Measurements from ENCODE around the gene ZEB2. TPM values are rescaled to one million over a fixed set of nuclear protein-coding genes. Genes with fewer than 3 reads are reported as not detected.

ZEB2 gene
- total RNA-seq, 1 donor from 2014 or later = 0.07 TPM

GRCh38 chr2:144516981-144517865, 2.7 kb downstream of the ZEB2 start:
- H3K27me3 Mint-ChIP-seq = peaks cover 46% of the 10 kb centered on the region
- H3K4me1 Mint-ChIP-seq (ENCODE audit: low read depth) = peaks cover 8% of the 10 kb centered on the region
- H3K36me3 Mint-ChIP-seq (ENCODE audit: insufficient read depth) = no peaks in the 10 kb centered on the region
- no peak for DNase-seq (ENCODE audit: low spot score, unreplicated experiment)
- H3K4me3 Mint-ChIP-seq (ENCODE audit: low read depth) = peak overlapping the region; percentile 83
- H3K27ac Mint-ChIP-seq = no peak overlapping the region
- TF ChIP-seq CTCF (IDR thresholded peaks at IDR 0.05; ENCODE audit: unreplicated experiment) = no peak
- no peaks in the 10 kb centered on the region for H3K9me3 Mint-ChIP-seq (ENCODE audit: low read depth)

GRCh38 chr2:144516411-144516980, 3.4 kb downstream of the ZEB2 start:
- Mint-ChIP-seq H3K4me3 (ENCODE audit: low read depth) (peak overlapping the region; percentile 8), H3K27ac (no peak overlapping the region), H3K36me3 (ENCODE audit: insufficient read depth) (no peaks in the 10 kb centered on the region), H3K9me3 (ENCODE audit: low read depth) (no peaks in the 10 kb centered on the region), H3K4me1 (ENCODE audit: low read depth) (peaks cover 8% of the 10 kb centered on the region), H3K27me3 (peaks cover 51% of the 10 kb centered on the region)
- TF ChIP-seq CTCF (IDR thresholded peaks at IDR 0.05; ENCODE audit: unreplicated experiment) = no peak
- no peak for DNase-seq (ENCODE audit: low spot score, unreplicated experiment)

- H3K9me3 Mint-ChIP-seq (ENCODE audit: low read depth) = no peaks in the 10 kb centered on the region
- H3K27me3 Mint-ChIP-seq = peaks cover 58% of the 10 kb centered on the region
- H3K4me1 Mint-ChIP-seq (ENCODE audit: low read depth) = peaks cover 8% of the 10 kb centered on the region
- no peaks in the 10 kb centered on the region for H3K36me3 Mint-ChIP-seq (ENCODE audit: insufficient read depth)
- H3K27ac Mint-ChIP-seq = no peak overlapping the region
- DNase-seq (ENCODE audit: low spot score, unreplicated experiment) = no peak
- TF ChIP-seq CTCF (IDR thresholded peaks at IDR 0.05; ENCODE audit: unreplicated experiment) = no peak
- peak overlapping the region; percentile 43 for H3K4me3 Mint-ChIP-seq (ENCODE audit: low read depth)
Observed at GRCh38 chr2:144515696-144516410, 4.1 kb downstream of the ZEB2 start.

- H3K4me1 Mint-ChIP-seq (ENCODE audit: low read depth) = peaks cover 10% of the 10 kb centered on the region
- no peak for DNase-seq (ENCODE audit: low spot score, unreplicated experiment)
- H3K9me3 Mint-ChIP-seq (ENCODE audit: low read depth) = no peaks in the 10 kb centered on the region
- no peaks in the 10 kb centered on the region for H3K36me3 Mint-ChIP-seq (ENCODE audit: insufficient read depth)
- no peak for TF ChIP-seq CTCF (IDR thresholded peaks at IDR 0.05; ENCODE audit: unreplicated experiment)
- peaks cover 64% of the 10 kb centered on the region for H3K27me3 Mint-ChIP-seq
- no peak overlapping the region for H3K27ac Mint-ChIP-seq
- H3K4me3 Mint-ChIP-seq (ENCODE audit: low read depth) = peak overlapping the region; percentile 43
Observed at GRCh38 chr2:144515099-144515695, 4.7 kb downstream of the ZEB2 start.

GRCh38 chr2:144514616-144515091, 5.3 kb downstream of the ZEB2 start:
- Mint-ChIP-seq H3K4me1 (ENCODE audit: low read depth) (peaks cover 10% of the 10 kb centered on the region), H3K9me3 (ENCODE audit: low read depth) (no peaks in the 10 kb centered on the region), H3K27ac (no peak overlapping the region), H3K36me3 (ENCODE audit: insufficient read depth) (no peaks in the 10 kb centered on the region), H3K27me3 (peaks cover 68% of the 10 kb centered on the region), H3K4me3 (ENCODE audit: low read depth) (no peak overlapping the region)
- no peak for DNase-seq (ENCODE audit: low spot score, unreplicated experiment)
- TF ChIP-seq CTCF (IDR thresholded peaks at IDR 0.05; ENCODE audit: unreplicated experiment) = no peak
